Stimulated activated CD8-positive, alpha-beta memory T cell treated with anti-CD3 and anti-CD28 coated beads, Interleukin-4, amount 100 ng/mL, for 48 hours (primary cell): ENCODE data around the gene TTC22.

Source experiments
- DNase-seq: peaks from one replicate; pipeline ENCODE4 v3.0.0-alpha.2; 2020

TTC22 gene

GRCh38 chr1:54800899-54801759 is at the start of gene TTC22:
TTC22 (minus strand) TSS chr1:54801323; CDS start chr1:54801163, 160 bp downstream.
- DNase-seq = peak; percentile 77

DNA sequence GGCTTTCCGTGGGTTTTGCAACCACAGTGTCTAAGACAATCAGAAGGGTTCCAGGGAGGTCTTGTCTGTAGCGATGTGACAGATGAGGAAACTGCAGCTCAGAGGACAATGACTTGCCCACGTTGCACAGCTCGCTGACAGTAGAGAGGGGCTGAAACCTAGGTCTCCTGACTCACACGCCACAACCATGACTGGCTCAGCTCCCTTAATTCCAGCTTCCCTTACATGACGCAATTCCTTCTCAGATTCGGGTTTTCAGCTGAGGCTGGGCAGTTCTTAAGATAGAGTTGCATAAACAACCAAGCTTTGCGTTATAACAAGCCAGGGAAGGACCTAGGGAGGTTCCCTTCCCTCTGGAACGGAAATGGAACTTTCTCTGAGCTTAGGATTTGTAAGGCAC is 49.6 kb upstream of the TTC22 start:
- DNase-seq = no peak

GRCh38 chr1:54850069-54850730 is 49.1 kb upstream of the TTC22 start:
- DNase-seq = no peak

DNA sequence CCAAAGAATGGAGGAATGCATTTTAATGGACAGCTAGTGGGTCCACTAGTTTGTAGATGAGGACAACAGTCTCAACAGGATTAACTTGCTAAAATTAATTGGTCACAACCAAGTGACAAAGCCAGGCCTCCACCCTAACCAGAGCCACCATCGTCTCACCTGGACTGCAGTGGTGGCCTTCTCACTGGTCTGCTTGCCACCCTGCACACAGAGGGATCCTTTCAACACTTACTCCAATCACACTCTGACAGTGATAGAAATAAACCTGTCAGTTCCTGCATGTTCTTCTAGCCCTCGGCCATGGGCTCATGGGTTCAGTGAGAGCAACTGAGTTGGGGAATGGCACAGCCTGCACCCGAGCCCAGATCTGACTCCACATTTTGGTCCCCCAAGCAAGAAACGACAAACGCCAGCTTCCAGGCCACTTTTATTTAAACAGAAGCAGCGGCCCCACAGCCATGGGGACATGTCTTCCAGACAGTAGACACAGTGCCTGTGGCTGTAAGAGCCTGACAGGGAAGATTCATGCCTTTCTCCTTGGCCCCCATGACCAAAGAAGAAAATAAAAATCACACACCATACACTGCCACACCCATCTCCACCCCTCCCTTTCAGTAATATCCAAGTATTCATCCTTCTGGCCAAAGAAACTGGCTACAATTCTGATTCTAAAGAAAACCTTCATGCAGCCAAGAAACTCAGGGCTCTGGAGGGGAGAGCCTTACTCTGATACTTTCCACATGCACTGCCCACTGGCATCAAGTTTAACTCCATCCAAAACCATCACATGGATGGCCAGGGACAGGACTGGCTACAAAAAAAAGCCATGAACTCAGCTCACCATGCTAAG is 48.3 kb upstream of the TTC22 start:
- no peak for DNase-seq

DNA sequence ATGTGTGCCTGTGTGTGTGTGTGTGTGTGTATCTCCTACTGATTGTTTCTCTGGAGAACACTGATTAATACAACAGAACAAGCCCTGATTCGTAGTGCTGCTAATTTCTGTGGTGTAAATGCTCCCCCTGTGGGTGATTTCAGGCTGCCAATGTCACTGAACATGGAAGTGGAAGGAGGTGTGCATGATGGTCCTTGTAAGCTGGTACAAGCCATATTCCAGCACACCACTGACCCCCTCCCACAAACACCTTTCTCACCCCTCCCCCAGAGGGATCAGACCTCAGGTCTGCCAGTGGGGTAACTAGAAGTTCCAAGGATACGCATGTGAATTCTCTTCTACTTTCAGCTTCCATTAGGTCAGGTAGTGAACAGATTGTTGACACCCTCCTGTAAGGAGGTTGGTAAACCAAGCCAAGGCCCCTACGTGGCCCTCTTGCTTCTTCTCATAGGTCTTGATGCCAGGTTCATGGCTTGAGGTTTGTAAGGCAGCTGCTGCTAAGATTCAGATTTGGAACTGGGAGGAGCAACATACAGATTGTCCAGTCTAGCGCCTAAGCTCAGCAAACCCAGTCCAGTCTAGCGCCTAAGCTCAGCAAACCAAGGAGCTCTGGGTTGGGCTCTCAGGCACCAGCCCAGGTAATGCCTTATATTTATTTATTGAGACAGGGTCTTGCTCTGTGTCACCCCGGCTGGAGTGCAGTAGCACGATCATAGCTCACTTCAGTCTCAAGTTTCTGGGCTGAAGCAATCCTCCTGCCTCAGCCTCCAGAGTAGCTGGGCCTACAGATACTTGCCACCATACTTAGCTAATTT is 47.2 kb upstream of the TTC22 start:
- no peak for DNase-seq

GRCh38 chr1:54846716-54847284 is 45.7 kb upstream of the TTC22 start:
- DNase-seq = no peak

GRCh38 chr1:54846301-54846700 is 45.2 kb upstream of the TTC22 start:
- DNase-seq = no peak

GRCh38 chr1:54845772-54846171 is 44.6 kb upstream of the TTC22 start:
- no peak for DNase-seq

DNA sequence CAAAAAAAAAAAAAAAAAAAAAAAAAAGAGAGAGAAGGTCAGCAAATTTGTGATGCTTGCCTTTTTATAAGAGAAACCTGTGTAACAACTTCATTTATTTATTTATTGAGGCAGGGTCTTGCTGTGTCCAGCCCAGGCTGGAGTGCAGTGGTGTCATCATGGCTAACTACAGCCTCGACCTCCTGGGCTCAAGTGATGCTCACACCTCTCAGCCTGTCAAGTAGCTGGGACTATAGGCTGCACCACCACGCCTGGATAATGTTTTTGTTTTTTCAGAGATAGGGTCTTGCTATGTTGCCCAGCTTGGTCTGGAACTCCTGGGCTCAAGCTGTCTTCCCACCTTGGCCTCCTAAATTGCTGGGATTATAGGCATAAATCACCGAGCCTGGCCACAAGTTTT is 43.4 kb upstream of the TTC22 start:
- DNase-seq = no peak

GRCh38 chr1:54843449-54843848 is 42.3 kb upstream of the TTC22 start:
- no peak for DNase-seq

GRCh38 chr1:54842963-54843362 is 41.8 kb upstream of the TTC22 start:
- no peak for DNase-seq

DNA sequence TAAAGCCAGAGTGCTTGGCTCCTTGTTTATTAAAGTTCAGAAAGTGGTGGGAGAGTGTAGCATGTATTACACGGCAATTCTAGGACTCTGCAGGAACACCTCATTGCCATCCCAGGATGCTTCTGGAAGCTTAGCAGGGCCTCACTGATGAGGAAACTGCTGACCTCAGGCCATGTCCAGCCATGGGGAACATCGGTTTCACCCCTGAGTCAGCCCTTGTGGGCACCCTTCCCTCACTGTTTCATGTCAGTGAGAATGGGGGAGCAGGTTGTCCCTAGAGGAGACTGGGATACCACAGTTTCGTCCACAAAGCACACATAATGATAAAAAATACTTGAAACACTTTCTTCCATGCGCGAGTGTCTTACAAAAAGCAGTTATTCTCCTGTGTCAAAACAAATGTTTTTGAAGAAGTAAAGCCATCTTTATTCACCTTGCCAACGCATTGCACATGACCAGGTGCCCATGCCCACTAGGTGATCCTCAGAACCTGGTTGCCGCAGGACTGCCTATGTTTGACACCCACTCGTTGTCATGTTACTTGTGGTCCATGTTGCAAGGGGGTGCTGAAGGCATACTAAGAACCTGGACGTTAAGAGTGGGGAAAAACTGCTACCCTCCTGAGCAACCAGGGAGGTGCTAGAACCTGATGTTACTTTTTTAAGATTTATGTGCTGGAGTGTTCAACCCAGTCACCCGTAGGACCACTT is 41.2 kb upstream of the TTC22 start:
- DNase-seq = no peak

DNA sequence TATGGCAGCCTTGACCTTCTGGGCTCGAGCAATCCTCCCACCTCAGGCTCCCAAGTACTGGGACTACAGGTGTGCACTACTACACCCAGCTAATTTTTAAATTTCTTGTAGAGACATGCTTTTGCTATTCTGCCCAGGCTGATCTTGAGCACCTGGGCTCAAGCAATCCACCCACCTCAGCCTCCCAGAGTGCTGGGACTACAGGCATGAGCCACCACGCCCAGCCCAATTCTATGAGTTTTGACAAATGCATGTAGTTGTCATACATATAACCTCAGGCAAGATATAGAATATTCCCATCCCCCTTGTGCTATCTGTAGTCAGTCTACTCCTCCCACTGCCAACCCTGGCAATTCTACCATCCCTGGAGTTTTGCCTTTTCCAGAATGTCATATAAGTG is 38.7 kb upstream of the TTC22 start:
- DNase-seq = no peak

DNA sequence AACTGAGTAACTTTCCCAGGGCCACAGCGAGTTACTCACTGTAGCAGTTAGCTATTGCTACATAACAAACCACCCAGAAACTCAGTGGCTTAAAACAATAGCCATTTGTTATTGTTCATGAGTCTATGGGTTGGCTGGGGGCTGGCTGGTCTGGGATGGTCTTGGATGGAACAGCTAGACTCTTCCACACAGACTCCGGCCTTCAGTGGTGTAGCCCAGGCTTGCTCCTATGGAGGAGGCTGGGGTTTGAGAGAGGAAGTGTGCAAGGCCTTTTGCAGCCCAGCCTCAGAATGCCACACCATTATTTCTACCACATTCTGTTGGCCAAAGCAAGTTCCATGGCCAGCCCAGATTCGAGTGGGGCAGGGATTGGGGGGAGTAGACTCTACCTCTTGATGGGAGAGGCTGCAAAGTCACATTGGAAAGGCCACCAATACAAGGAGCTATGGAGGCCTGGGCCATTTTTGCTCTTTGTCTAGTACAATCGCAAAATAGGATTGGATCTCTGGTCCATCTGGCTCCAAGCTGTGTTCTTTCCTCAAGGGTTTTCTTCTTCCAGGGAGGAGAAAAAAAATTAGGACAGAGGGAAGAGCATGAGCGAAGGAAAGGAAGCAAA is 37.5 kb upstream of the TTC22 start:
- no peak for DNase-seq

GRCh38 chr1:54837002-54837853 is 36.1 kb upstream of the TTC22 start:
- DNase-seq = no peak

GRCh38 chr1:54836594-54836993 is 35.5 kb upstream of the TTC22 start:
- DNase-seq = no peak

GRCh38 chr1:54835970-54836369 is 34.8 kb upstream of the TTC22 start:
- DNase-seq = no peak

GRCh38 chr1:54835131-54835898 is 34.2 kb upstream of the TTC22 start:
- no peak for DNase-seq

GRCh38 chr1:54834007-54834541 is 33.0 kb upstream of the TTC22 start:
- DNase-seq = no peak
